Nephron progenitor cell (in vitro differentiated cells): Measurements from ENCODE around the gene CAD.
A peak's percentile ranks its signal among the peaks of the same experiment; 100 is the strongest.
"Not testable (repeated sequence)": the region's sequence is repeated elsewhere in the genome, so short reads cannot be mapped to it uniquely, and the experiment has no call there.

Experiments used
- DNase-seq: peaks from one replicate; pipeline ENCODE4 v3.0.0; 2021
- H3K27ac Mint-ChIP-seq: 2 replicates; pipeline ENCODE4 v1.8.0; 2021; ENCODE audit warnings: mild to moderate bottlenecking, moderate library complexity, mixed read lengths
- H3K27me3 Mint-ChIP-seq: 2 replicates; pipeline ENCODE4 v1.8.0; 2021; ENCODE audit warnings: mild to moderate bottlenecking, low read depth, mixed read lengths; ENCODE audit not compliant: poor library complexity
- H3K36me3 Mint-ChIP-seq: 2 replicates; pipeline ENCODE4 v1.8.0; 2021; ENCODE audit warnings: low read depth, mixed read lengths
- H3K4me1 Mint-ChIP-seq: 2 replicates; pipeline ENCODE4 v1.8.0; 2021; ENCODE audit warnings: mixed read lengths
- H3K4me3 Mint-ChIP-seq: 2 replicates; pipeline ENCODE4 v1.8.0; 2021; ENCODE audit warnings: mild to moderate bottlenecking, moderate library complexity, mixed read lengths
- H3K9me3 Mint-ChIP-seq: 2 replicates; pipeline ENCODE4 v1.8.0; 2021; ENCODE audit warnings: mild to moderate bottlenecking, moderate library complexity, mixed read lengths
- TF ChIP-seq, protein P1 (sequence below): fragments of 200-600 bp; sonication (generic); IDR thresholded peaks from 2 replicates; pipeline ENCODE4 v1.5.0; 2021; ENCODE audit warnings: antibody characterized with exemption

CAD gene

DNA sequence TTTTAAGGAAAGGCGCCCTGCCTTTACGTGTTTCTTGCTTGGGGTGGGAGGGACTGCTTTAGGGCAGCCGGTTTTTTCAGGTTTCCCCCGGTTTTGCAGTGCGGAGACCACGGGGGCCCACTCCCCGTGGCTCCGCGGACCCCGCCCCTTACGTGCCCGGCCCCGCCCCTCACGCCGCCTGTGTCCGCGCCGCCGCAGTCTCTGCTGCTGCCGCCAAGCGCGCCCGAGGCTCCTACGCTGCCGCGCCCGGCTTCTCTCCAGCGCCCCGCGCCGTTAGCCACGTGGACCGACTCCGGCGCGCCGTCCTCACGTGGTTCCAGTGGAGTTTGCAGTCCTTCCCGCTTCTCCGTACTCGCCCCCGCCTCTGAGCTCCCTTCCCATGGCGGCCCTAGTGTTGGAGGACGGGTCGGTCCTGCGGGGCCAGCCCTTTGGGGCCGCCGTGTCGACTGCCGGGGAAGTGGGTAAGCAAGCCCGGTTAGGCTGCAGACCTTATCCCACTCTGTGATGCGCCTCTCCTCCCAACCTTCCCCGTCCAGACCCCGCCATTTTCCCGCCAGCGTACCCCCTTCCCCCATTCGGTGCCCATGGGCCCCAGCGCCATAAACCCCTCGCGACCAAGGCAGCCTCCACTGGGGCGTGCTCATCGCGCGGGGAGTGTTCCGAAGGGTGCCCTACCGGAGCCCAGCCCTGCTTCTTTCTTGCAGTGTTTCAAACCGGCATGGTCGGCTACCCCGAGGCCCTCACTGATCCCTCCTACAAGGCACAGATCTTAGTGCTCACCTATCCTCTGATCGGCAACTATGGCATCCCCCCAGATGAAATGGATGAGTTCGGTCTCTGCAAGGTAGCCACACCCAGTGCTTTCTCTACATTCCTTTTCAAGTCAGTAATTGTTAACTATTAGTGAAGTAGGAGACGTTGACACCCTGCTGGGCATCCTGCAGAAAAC is at the start of gene CAD:
CAD (plus strand) TSS at position 197 of the 949 bp plus-strand sequence; CDS start at position 380, 183 bp downstream.
- Mint-ChIP-seq H3K9me3 (no peaks in the 10 kb centered on the region), H3K27me3 (peaks cover 3% of the 10 kb centered on the region), H3K4me1 (peaks cover 48% of the 10 kb centered on the region), H3K36me3 (peaks cover 41% of the 10 kb centered on the region), H3K27ac (peak within 1 kb of the TSS; percentile 96), H3K4me3 (peak within 1 kb of the TSS; percentile 88)
- TF ChIP-seq, protein P1, sequence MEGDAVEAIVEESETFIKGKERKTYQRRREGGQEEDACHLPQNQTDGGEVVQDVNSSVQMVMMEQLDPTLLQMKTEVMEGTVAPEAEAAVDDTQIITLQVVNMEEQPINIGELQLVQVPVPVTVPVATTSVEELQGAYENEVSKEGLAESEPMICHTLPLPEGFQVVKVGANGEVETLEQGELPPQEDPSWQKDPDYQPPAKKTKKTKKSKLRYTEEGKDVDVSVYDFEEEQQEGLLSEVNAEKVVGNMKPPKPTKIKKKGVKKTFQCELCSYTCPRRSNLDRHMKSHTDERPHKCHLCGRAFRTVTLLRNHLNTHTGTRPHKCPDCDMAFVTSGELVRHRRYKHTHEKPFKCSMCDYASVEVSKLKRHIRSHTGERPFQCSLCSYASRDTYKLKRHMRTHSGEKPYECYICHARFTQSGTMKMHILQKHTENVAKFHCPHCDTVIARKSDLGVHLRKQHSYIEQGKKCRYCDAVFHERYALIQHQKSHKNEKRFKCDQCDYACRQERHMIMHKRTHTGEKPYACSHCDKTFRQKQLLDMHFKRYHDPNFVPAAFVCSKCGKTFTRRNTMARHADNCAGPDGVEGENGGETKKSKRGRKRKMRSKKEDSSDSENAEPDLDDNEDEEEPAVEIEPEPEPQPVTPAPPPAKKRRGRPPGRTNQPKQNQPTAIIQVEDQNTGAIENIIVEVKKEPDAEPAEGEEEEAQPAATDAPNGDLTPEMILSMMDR, result no peak
- peak; percentile 92 for DNase-seq

DNA sequence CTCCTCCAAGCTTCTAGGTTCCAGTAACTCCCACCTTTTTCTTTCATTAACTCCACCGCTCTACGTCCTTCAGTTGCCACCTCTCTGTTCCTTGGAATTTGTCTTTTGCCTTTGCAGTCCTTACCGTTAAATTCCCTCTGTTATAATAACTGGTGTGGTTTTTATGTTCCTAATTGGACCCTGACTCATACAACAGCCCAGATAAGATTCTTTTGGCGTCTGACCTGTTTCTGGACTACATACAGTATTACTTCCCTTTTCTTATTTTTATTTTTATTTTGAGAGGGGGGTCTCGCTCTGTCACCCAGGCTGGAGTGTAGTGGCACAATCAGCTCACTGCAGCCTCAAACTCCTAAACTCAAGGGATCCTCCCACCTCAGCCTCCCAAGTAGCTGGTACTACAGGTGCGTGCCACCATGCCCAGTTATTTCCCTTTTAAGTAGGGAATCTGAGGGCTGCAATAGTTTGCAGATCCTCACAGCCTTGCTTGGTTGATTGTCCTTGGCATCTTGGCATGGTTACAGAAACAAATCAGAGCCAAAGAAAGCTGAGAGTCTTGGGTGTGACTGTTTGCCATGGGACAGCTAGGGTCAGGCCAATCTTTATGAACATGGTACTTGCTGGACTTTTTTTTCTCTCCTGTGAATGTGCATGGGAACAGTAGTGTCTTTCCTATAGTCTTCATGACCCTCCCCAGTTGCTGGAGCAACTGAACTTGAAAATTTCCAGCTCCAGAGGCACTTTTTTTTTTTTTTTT is 46.4 kb upstream of the CAD start:
- Mint-ChIP-seq H3K36me3 (no peaks in the 10 kb centered on the region), H3K4me1 (peaks cover 22% of the 10 kb centered on the region), H3K27ac (no peak overlapping the region), H3K9me3 (no peaks in the 10 kb centered on the region), H3K4me3 (no peak overlapping the region), H3K27me3 (peaks cover 4% of the 10 kb centered on the region)
- TF ChIP-seq, protein P1, result no peak
- no peak for DNase-seq

DNA sequence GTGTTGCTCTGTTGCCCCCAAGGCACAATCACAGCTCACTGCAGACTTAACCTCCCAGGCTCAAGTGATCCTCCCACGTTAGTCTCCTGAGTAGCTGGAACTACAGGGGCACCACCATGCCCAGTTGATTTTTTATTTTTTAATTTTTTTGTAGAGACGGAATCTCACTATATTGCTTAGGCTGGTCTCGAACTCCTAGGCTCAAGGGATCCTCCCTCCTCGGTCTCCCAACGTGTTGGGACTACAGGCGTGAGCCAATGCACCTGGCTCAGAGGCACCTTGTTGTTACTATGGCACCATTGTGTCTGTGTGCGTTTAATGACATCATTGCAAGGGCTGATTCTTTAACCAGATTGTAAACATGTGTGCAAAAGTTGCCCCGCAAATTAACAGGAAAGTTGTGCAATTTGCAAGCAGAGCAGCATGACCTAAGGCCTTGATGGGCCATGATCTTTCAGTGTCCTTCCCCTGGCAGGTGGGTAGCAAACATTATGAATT is 45.8 kb upstream of the CAD start:
- H3K36me3 Mint-ChIP-seq, result no peaks in the 10 kb centered on the region
- H3K4me1 Mint-ChIP-seq, result peaks cover 21% of the 10 kb centered on the region
- no peaks in the 10 kb centered on the region for H3K9me3 Mint-ChIP-seq
- TF ChIP-seq, protein P1, result no peak
- peaks cover 7% of the 10 kb centered on the region for H3K27me3 Mint-ChIP-seq
- no peak for DNase-seq
- H3K27ac Mint-ChIP-seq, result no peak overlapping the region
- no peak overlapping the region for H3K4me3 Mint-ChIP-seq

DNA sequence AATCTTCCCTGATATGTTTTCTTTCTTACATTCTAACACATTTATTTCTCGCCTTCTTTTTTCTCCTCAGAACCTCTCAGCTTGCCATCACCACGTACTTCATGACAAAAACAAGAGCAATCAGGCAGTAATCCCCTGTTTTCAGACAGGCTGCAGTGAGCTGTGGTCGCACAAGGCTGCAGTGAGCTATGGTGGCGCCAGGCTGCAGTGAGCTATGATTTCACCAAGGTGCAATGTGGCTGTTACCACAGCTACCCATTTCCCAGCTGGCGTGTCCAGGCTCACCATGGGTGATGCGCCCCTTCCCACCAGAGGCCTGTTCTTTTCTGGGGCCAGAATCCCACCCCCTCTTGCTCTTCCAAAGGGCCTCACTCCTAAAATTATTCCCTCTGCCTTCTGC is 42.5 kb upstream of the CAD start:
- Mint-ChIP-seq H3K36me3 (no peaks in the 10 kb centered on the region), H3K27ac (no peak overlapping the region), H3K4me3 (no peak overlapping the region), H3K27me3 (peaks cover 23% of the 10 kb centered on the region), H3K9me3 (no peaks in the 10 kb centered on the region), H3K4me1 (peaks cover 4% of the 10 kb centered on the region)
- no peak for DNase-seq
- TF ChIP-seq, protein P1, result no peak

DNA sequence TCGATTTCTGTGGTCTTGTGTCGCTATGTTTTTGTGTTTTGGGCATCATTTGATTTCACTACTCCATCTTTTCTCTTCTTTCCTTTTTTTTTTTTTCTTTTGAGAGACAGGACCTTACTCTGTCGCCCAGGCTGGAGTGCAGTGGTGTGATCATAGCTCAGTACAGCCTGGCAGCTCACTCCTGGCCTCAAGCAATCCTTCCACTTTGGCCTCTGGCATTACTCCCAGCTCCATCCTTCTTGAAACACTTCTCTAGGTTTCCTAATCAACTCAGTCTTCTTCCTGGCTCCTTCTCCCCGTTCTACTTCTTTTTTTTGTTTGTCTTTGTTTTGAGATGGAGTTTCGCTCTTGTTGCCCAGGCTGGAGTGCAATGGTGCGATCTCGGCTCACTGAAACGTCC is 41.8 kb upstream of the CAD start:
- no peak overlapping the region for H3K4me3 Mint-ChIP-seq
- peaks cover 4% of the 10 kb centered on the region for H3K4me1 Mint-ChIP-seq
- TF ChIP-seq, protein P1, result no peak
- H3K36me3 Mint-ChIP-seq, result no peaks in the 10 kb centered on the region
- H3K9me3 Mint-ChIP-seq, result no peaks in the 10 kb centered on the region
- H3K27me3 Mint-ChIP-seq, result peaks cover 29% of the 10 kb centered on the region
- H3K27ac Mint-ChIP-seq, result no peak overlapping the region
- no peak for DNase-seq

DNA sequence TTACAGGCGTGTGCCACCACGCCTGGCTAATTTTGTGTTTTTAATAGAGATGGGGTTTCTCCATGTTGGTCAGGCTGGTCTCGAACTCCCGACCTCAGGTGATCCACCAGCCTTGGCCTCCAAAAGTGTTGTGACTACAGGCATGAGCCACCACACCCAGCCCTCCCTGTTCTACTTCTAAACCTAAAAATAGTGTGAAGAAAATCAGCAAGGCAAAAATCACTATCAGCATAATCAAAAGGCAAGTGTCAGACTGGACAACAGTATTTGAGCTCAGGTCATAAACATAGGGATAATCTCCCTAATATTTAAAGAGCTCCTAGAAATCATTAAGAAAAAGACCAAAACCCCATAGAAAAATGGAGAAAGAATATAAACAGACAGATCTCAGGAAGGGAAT is 41.4 kb upstream of the CAD start:
- DNase-seq, H3K36me3 Mint-ChIP-seq, H3K27ac Mint-ChIP-seq, H3K4me1 Mint-ChIP-seq, H3K9me3 Mint-ChIP-seq, H3K4me3 Mint-ChIP-seq: not testable (repeated sequence)
- H3K27me3 Mint-ChIP-seq, result peaks cover 30% of the 10 kb centered on the region
